NCI-H446 treated with DMSO at 0.1 percent for 48 hours (cell line): ENCODE results near the gene SPAG16.
A peak's percentile ranks its signal among the peaks of the same experiment; 100 is the strongest.

Experiments used
- DNase-seq: peaks from one replicate; lab custom pipeline; 2025; lab: John Stamatoyannopoulos, UW

Gene SPAG16

GRCh38 chr2:214077727-214078126 lies 793.5 kb downstream of the SPAG16 start:
- DNase-seq, result no peak

- no peak for DNase-seq
Observed at GRCh38 chr2:214079032-214079431, 794.8 kb downstream of the SPAG16 start.

GRCh38 chr2:214088536-214088935 lies 804.3 kb downstream of the SPAG16 start:
- peak; percentile 72 for DNase-seq

- DNase-seq, result no peak
Observed at GRCh38 chr2:214096208-214096715, 812.0 kb downstream of the SPAG16 start.

- DNase-seq, result no peak
Observed at GRCh38 chr2:214098811-214099210, 814.5 kb downstream of the SPAG16 start.

- DNase-seq, result no peak
Observed at GRCh38 chr2:214100488-214100887, 816.2 kb downstream of the SPAG16 start.

GRCh38 chr2:214103276-214104001 lies 819.2 kb downstream of the SPAG16 start:
- DNase-seq, result no peak

GRCh38 chr2:214104219-214104618 lies 820.0 kb downstream of the SPAG16 start:
- no peak for DNase-seq

- no peak for DNase-seq
Observed at GRCh38 chr2:214104967-214105366, 820.7 kb downstream of the SPAG16 start.

GRCh38 chr2:214107726-214108125 lies 823.5 kb downstream of the SPAG16 start:
- DNase-seq, result no peak

- DNase-seq, result no peak
Observed at GRCh38 chr2:214108598-214108997, 824.3 kb downstream of the SPAG16 start.

GRCh38 chr2:214117054-214117453 lies 832.8 kb downstream of the SPAG16 start:
- DNase-seq, result no peak

GRCh38 chr2:214126135-214126534 lies 841.9 kb downstream of the SPAG16 start:
- no peak for DNase-seq

GRCh38 chr2:214127170-214127569 lies 842.9 kb downstream of the SPAG16 start:
- DNase-seq, result no peak

- DNase-seq, result no peak
Observed at GRCh38 chr2:214127571-214127970, 843.3 kb downstream of the SPAG16 start.

GRCh38 chr2:214128040-214128439 lies 843.8 kb downstream of the SPAG16 start:
- no peak for DNase-seq

GRCh38 chr2:214130114-214130513 lies 845.9 kb downstream of the SPAG16 start:
- DNase-seq, result no peak

GRCh38 chr2:214135966-214136365 lies 851.7 kb downstream of the SPAG16 start:
- DNase-seq, result no peak

GRCh38 chr2:214138779-214139178 lies 854.5 kb downstream of the SPAG16 start:
- DNase-seq, result no peak

- DNase-seq, result no peak
Observed at GRCh38 chr2:214139630-214140284, 855.5 kb downstream of the SPAG16 start.

GRCh38 chr2:214156971-214157370 lies 872.7 kb downstream of the SPAG16 start:
- no peak for DNase-seq

- DNase-seq, result no peak
Observed at GRCh38 chr2:214158851-214159250, 874.6 kb downstream of the SPAG16 start.

GRCh38 chr2:214169281-214169680 lies 885.0 kb downstream of the SPAG16 start:
- no peak for DNase-seq

GRCh38 chr2:214169736-214170135 lies 885.5 kb downstream of the SPAG16 start:
- no peak for DNase-seq
